ENCODE results near the gene ARHGEF37.
"Not testable (repeated sequence)": the region's sequence is repeated elsewhere in the genome, so short reads cannot be mapped to it uniquely, and the experiment has no call there.

The ARHGEF37 gene

GRCh38 chr5:149581192-149581861 lies at the start of gene ARHGEF37:
TSS of gene ARHGEF37 (plus strand) at chr5:149581498. CDS start at chr5:149597770, 16,272 bp downstream.
- DNase-seq = no peak

GRCh38 chr5:149532413-149532812 lies 48.9 kb upstream of the ARHGEF37 start:
- no peak for DNase-seq

- not testable (repeated sequence) for DNase-seq
These were observed 45.5 kb upstream of the ARHGEF37 start for GRCh38 chr5:149535787-149536186.

- DNase-seq = no peak
These were observed 43.8 kb upstream of the ARHGEF37 start for GRCh38 chr5:149537374-149537975.

GRCh38 chr5:149540089-149540488 lies 41.2 kb upstream of the ARHGEF37 start:
- DNase-seq = no peak

GRCh38 chr5:149541893-149542292 lies 39.4 kb upstream of the ARHGEF37 start:
- DNase-seq = no peak

- no peak for DNase-seq
These were observed 37.8 kb upstream of the ARHGEF37 start for GRCh38 chr5:149543361-149544027.

GRCh38 chr5:149544028-149544420 lies 37.3 kb upstream of the ARHGEF37 start:
- DNase-seq = no peak

- no peak for DNase-seq
These were observed 36.0 kb upstream of the ARHGEF37 start for GRCh38 chr5:149545327-149545726.

GRCh38 chr5:149546974-149547373 lies 34.3 kb upstream of the ARHGEF37 start:
- no peak for DNase-seq

- DNase-seq = no peak
These were observed 31.6 kb upstream of the ARHGEF37 start for GRCh38 chr5:149549461-149550267.

GRCh38 chr5:149550268-149550583 lies 31.1 kb upstream of the ARHGEF37 start:
- no peak for DNase-seq

GRCh38 chr5:149550594-149551226 lies 30.6 kb upstream of the ARHGEF37 start:
- DNase-seq = no peak

GRCh38 chr5:149551227-149552037 lies 29.9 kb upstream of the ARHGEF37 start, which contains the start of gene CSNK1A1:
TSS of gene CSNK1A1 (minus strand) at chr5:149551439. CDS start at chr5:149550964, 475 bp downstream.
- DNase-seq = peak; percentile 87

GRCh38 chr5:149552038-149552494 lies 29.2 kb upstream of the ARHGEF37 start:
- DNase-seq = no peak

GRCh38 chr5:149552553-149553160 lies 28.6 kb upstream of the ARHGEF37 start:
- DNase-seq = no peak

- DNase-seq = no peak
These were observed 21.6 kb upstream of the ARHGEF37 start for GRCh38 chr5:149559706-149560105.

GRCh38 chr5:149561848-149562247 lies 19.4 kb upstream of the ARHGEF37 start:
- no peak for DNase-seq

GRCh38 chr5:149563466-149563865 lies 17.8 kb upstream of the ARHGEF37 start:
- DNase-seq = no peak

- DNase-seq = not testable (repeated sequence)
These were observed 16.7 kb upstream of the ARHGEF37 start for GRCh38 chr5:149564542-149565140.

- DNase-seq = no peak
These were observed 14.1 kb upstream of the ARHGEF37 start for GRCh38 chr5:149567226-149567625.
